ENCODE data around the gene TMEM256.

TMEM256 gene

GRCh38 chr17:7403977-7404736 is at the start of gene TMEM256:
TSS of gene TMEM256 (minus strand) at chr17:7404097. CDS start at chr17:7404084, 13 bp downstream.
- peak; percentile 99 for DNase-seq (ENCODE audit: low read depth in 2 of 2)

- no peak for DNase-seq (ENCODE audit: low read depth in 2 of 2)
Observed at GRCh38 chr17:7448461-7448860, 44.6 kb upstream of the TMEM256 start.

DNA sequence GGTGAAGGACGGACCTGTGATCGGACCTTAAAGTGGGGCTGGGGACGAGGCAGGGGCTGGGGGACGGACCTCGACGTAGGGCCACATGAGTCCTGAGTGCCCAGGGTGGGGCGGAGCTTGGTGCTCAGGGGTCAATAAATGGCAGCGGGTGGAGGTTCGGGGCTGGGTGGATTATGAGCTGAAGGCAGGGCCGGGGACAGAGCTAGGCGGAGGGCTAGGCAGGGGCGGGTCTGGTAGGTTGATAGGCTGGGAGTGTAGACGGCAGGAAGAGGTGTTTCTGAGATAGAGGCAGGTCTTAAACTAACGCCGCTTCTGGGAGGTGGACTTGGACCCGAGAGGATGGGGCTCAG is 41.7 kb upstream of the TMEM256 start:
- no peak for DNase-seq (ENCODE audit: low read depth in 2 of 2)

DNA sequence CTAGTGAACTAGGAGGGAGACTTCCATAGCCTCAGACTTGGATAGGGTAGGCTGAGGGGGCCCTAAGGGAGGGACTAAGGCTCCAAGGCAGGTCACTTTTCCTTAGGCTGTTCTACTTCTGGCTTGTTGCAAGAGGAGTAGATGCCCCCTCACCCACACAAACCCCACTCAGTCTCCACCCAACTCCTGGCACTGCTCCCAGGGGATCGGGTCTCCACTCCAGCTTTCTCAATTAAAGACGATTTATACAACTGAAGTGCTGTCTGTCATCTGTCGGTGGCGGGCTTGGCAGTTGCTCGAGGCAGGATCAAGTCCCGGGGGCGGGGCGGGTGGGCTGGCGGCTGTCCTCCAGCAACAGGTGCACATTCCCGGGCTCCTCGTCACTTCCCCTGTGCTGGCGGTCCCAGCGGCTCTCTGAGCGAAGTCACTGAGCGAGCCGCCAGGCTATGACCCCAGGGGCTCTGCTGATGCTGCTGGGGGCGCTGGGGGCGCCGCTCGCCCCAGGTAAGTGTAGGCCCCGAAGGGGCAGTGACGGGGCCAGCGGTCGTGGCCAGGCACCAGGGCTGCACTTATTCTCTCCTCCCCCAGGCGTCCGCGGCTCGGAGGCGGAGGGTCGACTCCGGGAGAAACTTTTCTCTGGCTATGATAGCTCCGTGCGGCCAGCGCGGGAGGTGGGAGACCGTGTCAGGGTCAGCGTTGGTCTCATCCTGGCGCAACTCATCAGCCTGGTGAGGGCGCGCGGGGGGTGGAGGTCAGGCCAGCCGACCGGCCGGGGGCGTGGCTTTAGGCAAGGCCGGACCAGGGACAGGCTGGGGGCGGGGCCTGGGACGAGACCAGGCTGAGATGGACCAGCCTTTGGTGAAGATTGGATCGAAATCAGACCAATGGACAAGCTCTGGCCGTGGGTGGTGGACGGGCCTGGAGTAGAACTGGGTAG is 41.1 kb upstream of the TMEM256 start, which contains the start of gene CHRNB1:
CHRNB1 (plus strand) TSS at position 380 of the 937 bp plus-strand sequence; CDS start at position 447, 67 bp downstream.
- DNase-seq (ENCODE audit: low read depth in 2 of 2): no peak

DNA sequence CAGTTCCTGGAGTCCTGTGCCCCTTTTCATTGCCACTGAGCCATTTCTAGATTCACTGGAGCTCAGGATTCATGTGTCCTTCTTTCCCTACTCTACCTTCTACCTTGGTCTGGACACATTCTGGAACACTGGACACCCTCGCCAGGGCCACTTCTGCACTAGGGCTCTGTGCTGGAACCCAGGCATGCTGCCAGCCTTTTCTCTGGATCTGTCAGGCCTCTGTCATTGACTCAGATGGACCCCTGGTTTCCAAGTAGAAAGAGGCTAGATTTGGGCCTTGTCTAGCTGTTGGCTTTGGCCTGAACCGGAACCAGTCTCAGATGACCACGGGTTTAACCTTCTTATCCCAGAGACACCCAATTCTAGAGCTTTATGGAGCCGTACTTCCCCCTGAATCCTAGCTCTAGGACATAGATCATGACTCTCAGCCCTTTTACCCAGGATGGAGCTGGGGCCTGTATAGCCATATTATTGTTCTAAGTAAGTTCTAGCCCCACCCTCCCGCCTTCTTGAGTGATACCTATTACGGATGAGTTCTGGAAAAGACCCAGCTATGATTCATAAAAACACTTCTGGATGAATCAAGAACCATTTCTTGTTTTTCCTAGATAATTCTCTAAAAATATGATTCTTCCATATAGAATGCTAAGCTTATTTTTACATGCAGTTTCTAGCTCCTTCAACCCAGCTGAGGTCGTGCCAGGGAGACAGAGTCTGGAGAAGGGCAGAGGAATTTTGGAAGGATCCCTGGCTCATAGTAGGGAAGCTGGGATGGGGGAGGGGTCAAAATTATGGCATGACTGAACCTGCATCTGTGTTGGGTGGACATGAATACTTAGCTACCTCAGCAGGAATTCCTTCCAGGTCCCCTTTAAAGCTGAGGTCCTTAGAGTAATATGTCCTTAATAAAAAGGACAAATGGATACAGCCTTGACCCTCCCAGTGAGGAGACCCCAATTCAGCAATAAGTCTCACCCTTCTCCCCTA is 39.9 kb upstream of the TMEM256 start:
- DNase-seq (ENCODE audit: low read depth in 2 of 2): no peak

- no peak for DNase-seq (ENCODE audit: low read depth in 2 of 2)
Observed at GRCh38 chr17:7442142-7442541, 38.2 kb upstream of the TMEM256 start.

- no peak for DNase-seq (ENCODE audit: low read depth in 2 of 2)
Observed at GRCh38 chr17:7441266-7441665, 37.4 kb upstream of the TMEM256 start.

- DNase-seq (ENCODE audit: low read depth in 2 of 2): no peak
Observed at GRCh38 chr17:7440834-7441195, 36.9 kb upstream of the TMEM256 start.

DNA sequence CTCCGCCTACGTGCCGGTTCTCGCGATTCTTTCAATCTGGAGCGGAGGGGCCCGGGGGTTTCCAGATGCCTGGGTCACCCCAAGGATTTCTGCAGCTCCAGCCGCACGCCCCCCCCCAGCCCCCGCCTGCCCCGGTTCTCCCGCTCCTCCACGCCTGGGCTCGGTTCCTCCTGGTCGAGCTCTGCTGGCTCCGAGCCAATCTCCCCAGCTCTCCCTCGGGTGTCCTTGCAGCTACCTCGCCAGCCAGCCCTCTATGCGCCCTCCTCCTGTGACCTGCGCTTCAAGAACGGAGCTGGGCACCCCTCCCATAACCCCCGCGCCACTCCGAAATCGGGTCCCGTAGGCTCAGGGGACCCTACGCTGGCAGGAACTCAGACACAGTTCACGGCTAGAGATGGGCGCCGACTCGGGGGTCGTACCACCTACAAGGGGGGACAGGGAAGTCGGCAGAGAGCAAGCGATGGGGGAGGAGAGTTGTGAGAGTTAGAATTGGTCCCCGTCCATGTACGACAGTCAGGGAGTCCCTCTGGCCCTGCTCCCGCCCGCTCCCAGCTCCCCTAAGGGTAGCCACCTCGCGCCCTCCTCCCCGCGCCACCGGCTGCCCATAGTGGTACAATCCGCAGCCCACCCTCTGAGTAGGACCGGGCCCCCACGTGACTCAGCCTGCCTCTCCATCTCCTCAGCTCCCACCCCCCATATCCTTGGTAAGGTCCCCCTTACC is 36.4 kb upstream of the TMEM256 start:
- no peak for DNase-seq (ENCODE audit: low read depth in 2 of 2)

- DNase-seq (ENCODE audit: low read depth in 2 of 2): no peak
Observed at GRCh38 chr17:7439462-7440112, 35.7 kb upstream of the TMEM256 start, which contains the start of gene FGF11. TSS of gene FGF11 (plus strand) at chr17:7439512. CDS start at chr17:7439621, 109 bp downstream.

DNA sequence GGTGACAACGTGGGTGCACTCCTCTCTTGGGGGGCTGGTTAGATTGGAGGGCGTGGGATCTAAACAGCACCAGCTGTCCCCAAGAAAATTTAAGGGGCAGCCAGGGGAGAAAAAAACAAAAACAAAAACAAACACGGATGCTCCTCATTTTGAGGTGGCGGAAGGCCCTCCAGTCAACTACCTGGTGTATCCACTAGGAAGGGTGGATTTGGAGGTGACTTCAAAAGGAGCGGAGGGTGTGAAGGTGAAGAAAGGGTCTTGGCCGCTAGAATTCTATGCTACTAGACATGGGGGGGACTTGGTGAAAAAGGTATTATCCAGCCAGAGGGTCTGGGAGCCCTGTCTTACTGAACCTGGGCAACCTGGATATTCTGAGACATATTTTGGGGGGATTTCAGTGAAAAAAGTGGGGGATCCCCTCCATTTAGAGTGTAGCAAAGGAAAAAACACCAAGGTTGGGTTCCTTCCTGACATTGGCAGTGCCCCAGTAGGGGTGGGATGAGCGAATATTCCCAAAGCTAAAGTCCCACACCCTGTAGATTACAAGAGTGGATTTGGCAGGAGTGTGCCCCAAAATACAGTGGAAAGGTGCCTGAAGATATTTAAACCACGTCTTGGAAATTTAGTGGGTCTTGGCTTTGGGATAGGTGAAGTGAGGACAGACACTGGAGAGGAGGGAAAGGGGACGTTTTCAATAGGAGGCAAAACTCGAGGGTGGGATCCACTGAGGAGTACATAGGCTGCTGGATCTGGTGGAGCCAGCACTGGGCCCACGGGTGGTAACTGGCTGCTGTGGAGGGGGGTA is 35.0 kb upstream of the TMEM256 start:
- no peak for DNase-seq (ENCODE audit: low read depth in 2 of 2)

DNA sequence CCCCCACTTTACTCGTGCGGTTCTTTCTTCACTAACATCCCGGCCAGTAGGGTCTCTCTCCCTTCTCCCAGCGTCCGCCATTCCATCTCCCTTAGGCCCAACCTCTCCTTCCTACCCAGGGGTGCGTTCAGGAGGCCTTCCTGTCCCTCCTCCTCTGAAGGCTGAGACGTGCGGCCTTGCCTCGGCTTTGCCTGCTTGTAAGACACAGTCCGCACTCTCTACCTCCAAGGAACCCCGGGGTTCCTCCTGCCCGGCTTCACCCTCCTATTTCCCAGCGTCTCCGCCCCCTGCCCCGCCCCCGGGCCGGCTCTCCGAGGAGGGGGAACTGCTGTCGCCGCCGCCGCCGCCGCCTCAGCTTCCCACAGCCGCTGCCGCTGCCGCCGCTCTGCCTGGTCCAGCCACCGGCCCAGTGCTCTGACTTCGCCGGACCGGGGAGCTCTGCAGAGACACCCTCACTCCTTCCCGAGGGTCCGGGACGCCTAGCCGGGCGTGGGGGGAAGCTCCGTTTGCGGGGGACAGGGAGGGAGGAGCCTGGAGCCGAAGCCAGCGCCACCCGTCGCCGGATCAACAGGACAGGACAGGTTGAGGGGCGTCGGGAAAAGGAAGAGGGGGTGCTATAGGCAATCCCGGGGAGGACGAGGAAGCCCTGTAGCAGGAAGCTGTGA is 34.2 kb upstream of the TMEM256 start:
- DNase-seq (ENCODE audit: low read depth in 2 of 2): no peak

GRCh38 chr17:7437369-7437863 is 33.5 kb upstream of the TMEM256 start:
- no peak for DNase-seq (ENCODE audit: low read depth in 2 of 2)

DNA sequence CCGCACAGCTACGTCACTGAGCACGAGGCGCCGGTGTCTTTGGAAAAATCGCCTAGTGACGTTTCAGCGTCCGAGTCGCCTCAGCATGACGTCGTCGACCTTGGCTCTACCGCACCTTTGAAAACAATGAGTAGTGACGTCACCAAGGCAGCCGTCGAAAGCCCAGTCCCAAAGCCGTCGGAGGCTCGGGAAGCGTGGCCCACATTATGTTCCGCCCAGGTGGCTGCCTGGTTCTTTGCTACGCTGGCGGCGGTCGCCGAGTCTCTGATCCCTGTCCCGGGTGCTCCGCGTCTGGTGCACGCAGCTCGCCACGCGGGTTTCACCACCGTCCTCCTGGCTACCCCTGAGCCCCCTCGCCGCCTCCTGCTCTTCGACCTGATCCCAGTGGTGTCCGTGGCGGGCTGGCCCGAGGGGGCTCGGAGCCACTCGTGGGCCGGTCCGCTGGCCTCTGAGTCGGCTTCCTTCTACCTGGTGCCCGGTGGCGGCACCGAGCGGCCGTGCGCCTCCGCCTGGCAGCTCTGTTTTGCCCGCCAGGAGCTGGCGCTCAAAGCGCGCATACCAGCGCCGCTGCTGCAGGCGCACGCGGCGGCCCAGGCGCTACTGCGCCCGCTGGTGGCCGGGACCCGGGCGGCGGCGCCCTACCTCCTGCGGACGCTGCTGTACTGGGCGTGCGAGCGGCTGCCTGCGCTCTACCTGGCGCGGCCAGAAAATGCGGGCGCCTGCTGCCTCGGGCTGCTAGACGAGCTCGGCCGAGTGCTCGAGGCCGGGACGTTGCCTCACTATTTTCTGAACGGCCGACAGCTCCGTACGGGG is 32.9 kb upstream of the TMEM256 start:
- no peak for DNase-seq (ENCODE audit: low read depth in 2 of 2)

- DNase-seq (ENCODE audit: low read depth in 2 of 2): no peak
Observed at GRCh38 chr17:7435676-7436555, 32.0 kb upstream of the TMEM256 start.

- no peak for DNase-seq (ENCODE audit: low read depth in 2 of 2)
Observed at GRCh38 chr17:7432296-7432695, 28.4 kb upstream of the TMEM256 start.

- no peak for DNase-seq (ENCODE audit: low read depth in 2 of 2)
Observed at GRCh38 chr17:7431231-7431630, 27.3 kb upstream of the TMEM256 start.

All from fibroblast of skin of left biceps (primary cell).